Mesodermal cell (in vitro differentiated cells): ENCODE results near the gene NPFFR1.
"Not testable (repeated sequence)": the region's sequence is repeated elsewhere in the genome, so short reads cannot be mapped to it uniquely, and the experiment has no call there.

Experiments
- H3K27ac ChIP-seq: 2 replicates; pipeline ENCODE4 v1.7.0; 2013; ENCODE audit warnings: mild to moderate bottlenecking, low read depth, low read length, moderate library complexity; ENCODE audit not compliant: severe bottlenecking
- H3K36me3 ChIP-seq: 2 replicates; pipeline ENCODE4 v1.7.1; 2013; ENCODE audit warnings: mild to moderate bottlenecking, low read length, moderate library complexity; ENCODE audit not compliant: control insufficient read depth, insufficient read depth
- H3K4me1 ChIP-seq: one replicate; pipeline ENCODE4 v1.7.1; 2013; ENCODE audit warnings: mild to moderate bottlenecking, low read length; ENCODE audit not compliant: insufficient read depth, control insufficient read depth, poor library complexity, severe bottlenecking
- H3K4me3 ChIP-seq: 2 replicates; pipeline ENCODE4 v1.7.0; 2013; ENCODE audit warnings: low read length, control low read depth, mild to moderate bottlenecking; ENCODE audit not compliant: insufficient read depth, poor library complexity, severe bottlenecking; ENCODE audit errors: extremely low read depth
- H3K9me3 ChIP-seq: 2 replicates; pipeline ENCODE4 v1.7.1; 2013; ENCODE audit warnings: mild to moderate bottlenecking, low read length, moderate library complexity; ENCODE audit not compliant: control insufficient read depth
- WGBS, 2 experiments: methylation state at CpG; one replicate each; pipeline ENCODE4 v1.1.5; 2013; ENCODE audit warnings: missing lambda C conversion rate in 2 of 2; ENCODE audit not compliant: insufficient coverage in 2 of 2; 5-methylcytosine and 5-hydroxymethylcytosine counted together

NPFFR1 gene

DNA sequence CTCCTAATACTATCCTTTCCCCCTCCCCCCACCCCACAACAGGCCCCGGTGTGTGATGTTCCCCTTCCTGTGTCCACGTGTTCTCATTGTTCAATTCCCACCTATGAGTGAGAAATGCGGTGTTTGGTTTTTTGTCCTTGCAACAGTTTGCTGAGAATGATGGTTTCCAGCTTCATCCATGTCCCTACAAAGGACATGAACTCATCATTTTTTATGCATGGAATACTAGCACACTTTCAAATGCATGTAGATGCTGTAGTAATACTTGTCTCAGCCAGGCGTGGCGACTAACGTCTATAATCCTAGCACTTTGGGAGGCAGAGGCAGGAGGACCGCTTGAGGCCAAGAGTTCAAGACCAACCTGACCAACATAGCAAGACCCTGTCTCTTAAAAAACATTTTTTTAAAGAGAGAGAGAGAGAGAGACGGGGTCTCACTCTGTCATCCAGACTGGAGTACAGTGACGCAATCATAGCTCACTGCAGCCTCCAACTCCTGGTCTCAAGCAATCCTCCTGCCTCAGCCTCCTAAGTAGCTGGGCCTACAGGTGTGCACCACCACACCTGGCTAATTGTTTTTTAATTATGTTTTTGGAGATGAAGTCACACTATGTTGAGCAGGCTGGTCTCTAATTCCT is 60.9 kb downstream of the NPFFR1 start:
- not testable (repeated sequence) for H3K9me3 ChIP-seq, H3K4me1 ChIP-seq, H3K27ac ChIP-seq, H3K4me3 ChIP-seq
- WGBS, 2 experiments: 95 to 98% methylated on average over 4 to 5 of the region's 9 CpGs
- peaks cover 25% of the 10 kb centered on the region for H3K36me3 ChIP-seq

- WGBS, 2 experiments: 100% methylated on average over 1 of the region's 3 CpGs; no CpG with 5 or more reads in 1 of the 2 experiments
- Histone ChIP-seq H3K4me1 (no peaks in the 10 kb centered on the region), H3K36me3 (peaks cover 22% of the 10 kb centered on the region)
Observed at GRCh38 chr10:70222340-70222794, 61.4 kb downstream of the NPFFR1 start.

GRCh38 chr10:70221030-70221429 is 62.8 kb downstream of the NPFFR1 start:
- Histone ChIP-seq H3K9me3 (no peaks in the 10 kb centered on the region), H3K36me3 (peaks cover 25% of the 10 kb centered on the region), H3K4me1 (no peaks in the 10 kb centered on the region), H3K4me3 (no peak overlapping the region), H3K27ac (no peak overlapping the region)
- WGBS, 2 experiments: 67 to 78% methylated on average over 1 of the region's 1 CpG

More at GRCh38 chr10:70222340-70222794, 61.4 kb downstream of the NPFFR1 start:
- Histone ChIP-seq H3K9me3 (no peaks in the 10 kb centered on the region), H3K4me3 (no peak overlapping the region), H3K27ac (no peak overlapping the region)

- WGBS, 2 experiments: 100% methylated on average over 1 of the region's 1 CpG; no CpG with 5 or more reads in 1 of the 2 experiments
- Histone ChIP-seq H3K27ac (no peak overlapping the region), H3K4me3 (no peak overlapping the region), H3K4me1 (no peaks in the 10 kb centered on the region), H3K36me3 (peaks cover 78% of the 10 kb centered on the region), H3K9me3 (no peaks in the 10 kb centered on the region)
Observed at GRCh38 chr10:70212879-70213278, 70.9 kb downstream of the NPFFR1 start.

DNA sequence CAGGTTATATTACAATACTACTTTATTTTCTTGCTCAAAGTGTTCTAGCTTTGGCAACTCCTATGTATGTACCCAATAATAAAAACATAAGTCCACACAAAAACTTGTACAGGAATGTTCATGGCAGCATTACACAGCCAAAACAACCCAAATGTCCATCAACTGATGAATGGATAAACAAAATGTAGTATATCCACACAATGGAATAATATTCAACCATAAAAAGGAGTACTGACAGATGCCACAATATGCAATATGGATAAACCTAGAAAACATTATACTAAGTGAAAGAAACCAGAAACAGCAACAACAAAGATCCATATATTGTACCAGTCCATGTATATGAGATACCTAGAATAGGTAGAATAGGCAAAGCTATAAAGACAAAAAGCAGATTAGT is 71.5 kb downstream of the NPFFR1 start:
- H3K36me3 ChIP-seq: peaks cover 82% of the 10 kb centered on the region
- no peak overlapping the region for H3K27ac ChIP-seq
- H3K4me3 ChIP-seq: no peak overlapping the region
- H3K9me3 ChIP-seq: no peaks in the 10 kb centered on the region
- no peaks in the 10 kb centered on the region for H3K4me1 ChIP-seq

DNA sequence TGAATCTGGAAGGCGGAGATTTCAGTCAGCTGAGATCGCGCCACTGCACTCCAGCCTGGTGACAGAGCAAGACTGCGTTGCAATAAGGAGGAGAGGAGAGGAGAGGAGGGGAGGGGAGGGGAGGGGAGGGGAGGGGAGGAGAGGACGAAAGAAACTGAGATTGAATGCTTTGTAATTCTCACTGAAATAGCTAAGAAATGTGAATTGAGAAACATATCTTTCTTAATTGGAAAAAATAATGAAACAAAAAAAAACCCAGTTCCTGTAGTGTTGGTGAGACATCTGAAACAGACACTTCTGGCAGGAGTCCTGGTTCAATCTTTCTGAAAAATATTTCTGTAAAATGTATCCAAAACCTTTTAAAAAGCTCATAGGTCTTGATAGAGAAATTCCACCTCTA is 77.0 kb downstream of the NPFFR1 start:
- Histone ChIP-seq H3K4me1 (no peaks in the 10 kb centered on the region), H3K36me3 (peaks cover 79% of the 10 kb centered on the region), H3K9me3 (no peaks in the 10 kb centered on the region), H3K27ac (no peak overlapping the region), H3K4me3 (no peak overlapping the region)
- WGBS, 2 experiments: no CpG with 5 or more reads among the region's 5 CpGs

- no peaks in the 10 kb centered on the region for H3K4me1 ChIP-seq
- H3K27ac ChIP-seq: no peak overlapping the region
- H3K9me3 ChIP-seq: no peaks in the 10 kb centered on the region
- H3K36me3 ChIP-seq: peaks cover 62% of the 10 kb centered on the region
- no CpG with 5 or more reads among the region's 1 CpG for WGBS, 2 experiments
- no peak overlapping the region for H3K4me3 ChIP-seq
Observed at GRCh38 chr10:70201105-70201504, 82.7 kb downstream of the NPFFR1 start.

DNA sequence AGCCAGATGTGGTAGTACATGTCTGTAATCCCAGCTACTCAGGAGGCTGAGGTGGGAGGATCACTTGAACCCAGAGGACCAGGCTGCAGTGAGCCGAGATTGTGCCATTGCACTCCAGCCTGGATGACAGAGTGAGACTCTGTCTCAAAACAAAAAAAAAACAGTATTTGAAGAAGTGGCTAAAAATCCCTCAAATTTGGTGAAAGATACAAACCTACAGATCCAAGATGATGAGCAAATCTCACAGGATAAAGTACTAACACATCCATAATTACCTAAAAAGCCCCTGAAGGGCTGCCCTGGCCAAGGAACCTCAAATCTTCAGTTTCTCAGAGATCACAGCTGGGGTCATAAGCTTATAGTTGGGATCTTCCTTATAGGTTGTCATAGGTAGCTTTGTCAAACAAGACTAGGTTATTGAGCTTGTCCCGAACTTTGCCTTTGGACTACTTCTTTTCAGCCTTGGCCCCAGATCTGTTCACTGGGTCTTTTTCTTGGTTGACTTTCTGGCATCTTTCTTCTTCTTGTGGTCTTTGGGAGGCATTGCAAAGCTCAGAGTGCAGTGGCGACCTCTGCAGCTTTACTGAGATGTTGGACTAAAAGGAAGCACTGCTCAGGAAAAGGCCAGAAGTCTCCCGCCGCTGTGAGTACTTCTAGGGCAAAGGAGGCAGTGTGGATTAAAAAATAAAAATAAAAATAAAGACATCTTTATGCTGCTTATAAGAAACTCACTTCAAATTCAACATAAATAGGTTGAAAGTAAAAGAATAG is 84.9 kb downstream of the NPFFR1 start:
- 74 to 100% methylated on average over 3 of the region's 5 CpGs for WGBS, 2 experiments
- Histone ChIP-seq H3K27ac (no peak overlapping the region), H3K4me3 (no peak overlapping the region), H3K36me3 (peaks cover 51% of the 10 kb centered on the region), H3K9me3 (no peaks in the 10 kb centered on the region), H3K4me1 (no peaks in the 10 kb centered on the region)
